K562 (cell line): ENCODE results near the gene PLEKHA5. TPM values are rescaled to one million over a fixed set of nuclear protein-coding genes. Genes with fewer than 3 reads are reported as not detected.

ENCODE experiments used
- ATAC-seq: fragments of 200-7000 bp; cut with Tn5 transposase; 3 replicates; pipeline ENCODE4 v1.9.1; 2020; ENCODE audit warnings: moderate library complexity
- BruUV-seq: library from RNA; stranded (reverse); fragments of 400-500 nt; replicated peaks from 2 replicates; lab custom pipeline; 2021; lab: Mats Ljungman, UMichigan
- CTCF ChIA-PET: fragments of 300-600 bp; formaldehyde crosslinking; extraction: SDS; loops from one replicate; lab custom pipeline; 2021; ENCODE audit warnings: low intra/inter-chr PET ratio; lab: Yijun Ruan, JAX
- POLR2A ChIA-PET: fragments of 300-600, 350-650 bp; sonication (Branson Sonifier 250); formaldehyde crosslinking; extraction: SDS; loops from one replicate; lab custom pipeline; 2021; ENCODE audit warnings: antibody characterized with exemption, inconsistent platforms; lab: Yijun Ruan, JAX
- DNase-seq, 4 experiments: peaks; one replicate each; pipeline versions ENCODE4 v3.0.0 to v3.0.0-alpha.2; 2011 to 2018; ENCODE audit warnings: low spot score in 3 of 4, mixed read lengths in 3 of 4; ENCODE audit errors: extremely low read depth in 1 of 4
- FAIRE-seq: peaks from 2 replicates; lab custom pipeline; 2011; peaks lifted over from hg19 to GRCh38; lab: Jason Lieb, UNC
- H2AFZ ChIP-seq: 2 replicates; pipeline ENCODE4 v1.6.0; 2011; ENCODE audit warnings: low read depth, low read length, control low read depth, inconsistent platforms
- H3K27ac ChIP-seq: fragments of 200-600 bp; 3 replicates; pipeline ENCODE4 v1.8.0; 2011; ENCODE audit warnings: low read depth, mild to moderate bottlenecking, control low read depth, inconsistent platforms, low read length, moderate library complexity, mixed read lengths; ENCODE audit errors: extremely low read depth
- H3K27me3 ChIP-seq, 2 experiments: fragments of 300-600 bp in 1 of 2; 2 replicates in 1 of 2; 3 replicates in 1 of 2; pipeline versions ENCODE4 v1.6.0 to v1.8.0; 2011; ENCODE audit warnings: inconsistent platforms in 2 of 2, low read length in 2 of 2, mild to moderate bottlenecking in 1 of 2, mixed read lengths in 1 of 2, moderate library complexity in 1 of 2; ENCODE audit not compliant: control insufficient read depth in 2 of 2, insufficient read depth in 2 of 2
- H3K36me3 ChIP-seq: fragments of 300-600 bp; 3 replicates; pipeline ENCODE4 v1.8.0; 2011; ENCODE audit warnings: mild to moderate bottlenecking, low read length, inconsistent platforms; ENCODE audit not compliant: control insufficient read depth, insufficient read depth
- H3K4me1 ChIP-seq, 2 experiments: fragments of 200-600 bp in 1 of 2; replicated peaks in 1 of 2; 2 replicates in 1 of 2; 3 replicates in 1 of 2; pipeline versions ENCODE4 v1.5.1 to v1.8.0; 2011; ENCODE audit warnings: inconsistent platforms in 2 of 2, low read length in 2 of 2, mild to moderate bottlenecking in 1 of 2, mixed read lengths in 1 of 2, moderate library complexity in 1 of 2; ENCODE audit not compliant: control insufficient read depth in 2 of 2, insufficient read depth in 2 of 2
- H3K4me2 ChIP-seq: 2 replicates; pipeline ENCODE4 v1.6.1; 2011; ENCODE audit warnings: low read length, control low read depth, inconsistent platforms, mixed read lengths; ENCODE audit not compliant: insufficient read depth
- H3K4me3 ChIP-seq: fragments of 200-600 bp; sonication (generic), shearing (Covaris generic); 2 replicates; pipeline ENCODE4 v1.5.1; 2016; ENCODE audit warnings: control low read depth, inconsistent platforms
- H3K79me2 ChIP-seq: fragments of 200-600 bp; 3 replicates; pipeline ENCODE4 v1.8.0; 2011; ENCODE audit warnings: low read length, inconsistent platforms; ENCODE audit not compliant: control insufficient read depth, insufficient read depth
- H3K9ac ChIP-seq, 2 experiments: 2 replicates each; pipeline versions ENCODE4 v1.6.0 to v1.6.1; 2011; ENCODE audit warnings: low read depth in 2 of 2, low read length in 2 of 2, control low read depth in 1 of 2, inconsistent platforms in 1 of 2, mild to moderate bottlenecking in 1 of 2, mixed read lengths in 1 of 2; ENCODE audit not compliant: insufficient read depth in 1 of 2
- H3K9me1 ChIP-seq: one replicate; pipeline ENCODE4 v1.6.0; 2011; ENCODE audit warnings: inconsistent platforms, mild to moderate bottlenecking, low read length, moderate library complexity; ENCODE audit not compliant: control insufficient read depth, insufficient read depth
- H3K9me3 ChIP-seq: replicated peaks from 2 replicates; pipeline ENCODE4 v1.5.1; 2011; ENCODE audit warnings: low read depth, low read length, inconsistent platforms; ENCODE audit not compliant: control insufficient read depth, insufficient read depth
- H4K20me1 ChIP-seq: replicated peaks from 2 replicates; pipeline ENCODE4 v1.6.1; 2011; ENCODE audit warnings: low read length, inconsistent platforms, mixed read lengths; ENCODE audit not compliant: control insufficient read depth, insufficient read depth
- ARHGAP35 ChIP-seq: fragments of 450-650 bp; IDR thresholded peaks from 2 replicates; pipeline ENCODE4 v1.6.1; 2018; ENCODE audit not compliant: partially characterized antibody
- BRD4 ChIP-seq: fragments of 200-600 bp; sonication (generic); IDR thresholded peaks from 2 replicates; pipeline ENCODE4 v1.6.1; 2017; ENCODE audit warnings: inconsistent platforms
- HNRNPK ChIP-seq: fragments of 200-400 bp; formaldehyde crosslinking; IDR thresholded peaks from one replicate; pipeline ENCODE4 v1.6.1; 2018; ENCODE audit warnings: mild to moderate bottlenecking, low read depth, low read length; ENCODE audit not compliant: poor library complexity, severe bottlenecking
- KAT8 ChIP-seq: fragments of 450-650 bp; IDR thresholded peaks from 2 replicates; pipeline ENCODE4 v1.6.1; 2016; ENCODE audit warnings: low read depth, mild to moderate bottlenecking
- RBBP5 ChIP-seq: fragments of 200-600 bp; sonication (generic); IDR thresholded peaks from 2 replicates; pipeline ENCODE4 v1.6.1; 2012; ENCODE audit warnings: borderline replicate concordance, mild to moderate bottlenecking, low read length, control low read depth, inconsistent platforms; ENCODE audit not compliant: insufficient read depth, poor library complexity, severe bottlenecking
- RBM14 ChIP-seq: fragments of 200-400 bp; formaldehyde crosslinking; IDR thresholded peaks from 2 replicates; pipeline ENCODE4 v1.6.1; 2018; ENCODE audit warnings: low read depth, mild to moderate bottlenecking, low read length, moderate library complexity, borderline replicate concordance; ENCODE audit not compliant: insufficient read depth
- TBP ChIP-seq: optimal IDR thresholded peaks from 2 replicates; pipeline ENCODE3; 2011; ENCODE audit warnings: low read depth, low read length, improper control_type of control experiment
- ZNF146 ChIP-seq: IDR thresholded peaks from one replicate; pipeline ENCODE4 v1.6.1; 2018; ENCODE audit warnings: missing compliant biosample characterization; ENCODE audit not compliant: unreplicated experiment
- ZNF830 ChIP-seq: fragments of 250-450 bp; sonication (Bioruptor Pico); IDR thresholded peaks from 2 replicates; pipeline ENCODE4 v1.5.0; 2021; ENCODE audit warnings: mild to moderate bottlenecking
- WGBS: fragments of 100-300 bp; shearing (Covaris generic); methylation state at CpG from one replicate; pipeline ENCODE4 v1.1.6; 2016; ENCODE audit warnings: low coverage, mixed read lengths; ENCODE audit not compliant: insufficient coverage; ENCODE audit errors: missing lambda C conversion rate; 5-methylcytosine and 5-hydroxymethylcytosine counted together
- in situ Hi-C: fragments of 300-500 bp; cut with MboI; formaldehyde crosslinking; loops from 4 replicates; pipeline ENCODE4 v1.15.0; 2018; ENCODE audit warnings: inconsistent platforms, mixed read lengths
- intact Hi-C: fragments of 100-400 bp; cut with micrococcal nuclease; formaldehyde crosslinking; loops from 2 replicates; pipeline ENCODE4 v1.14.2; 2022
- polyA plus RNA-seq, 8 experiments: library from polyadenylated mRNA; depleted of rRNA in 4 of 8; stranded (reverse) in 5 of 8; unstranded in 3 of 8; fragments of >200 nt; fragmentation: Nextera tagmentation in 2 of 8; fragmentation: Illumina TruSeq in 1 of 8; extraction: Ambion mirVana in 2 of 8; extraction: Trizol in 1 of 8; gene quantifications; 2 replicates each; pipeline versions ENCODE4 v1.2.1 to v1.2.3, GENCODE V29; 2011 to 2014; ENCODE audit warnings: inconsistent platforms in 1 of 8, missing spikeins in 1 of 8
- total RNA-seq, 7 experiments: library from RNA; depleted of rRNA in 6 of 7; stranded (reverse); fragments of >200 nt in 6 of 7; fragmentation: Illumina TruSeq in 2 of 7; extraction: Trizol in 2 of 7; gene quantifications; 2 replicates each; pipeline versions ENCODE4 v1.2.1 to v1.2.3, GENCODE V29; 2011 to 2021; ENCODE audit warnings: low replicate concordance in 1 of 7
- TF ChIP-seq, protein P1 (sequence below): fragments of 250-450 bp; sonication (Bioruptor Pico); IDR thresholded peaks from 2 replicates; pipeline ENCODE4 v1.8.0; 2022; ENCODE audit warnings: moderate library complexity, mild to moderate bottlenecking, inconsistent platforms
- TF ChIP-seq, protein P2 (sequence below): fragments of 250-450 bp; sonication (Bioruptor Pico); IDR thresholded peaks from 2 replicates; pipeline ENCODE4 v1.5.0; 2021; ENCODE audit warnings: mild to moderate bottlenecking, moderate library complexity
- TF ChIP-seq, protein P3 (sequence below): fragments of 250-450 bp; sonication (Bioruptor Pico); IDR thresholded peaks from 2 replicates; pipeline ENCODE4 v1.4.0; 2020

PLEKHA5 gene
- total and polyA plus RNA-seq, 9 of the 15 experiments (the other 6 are each of a cell fraction or from before 2014, with no cell fraction given), result 7.2 to 26.2 (median 17.4) TPM

DNA sequence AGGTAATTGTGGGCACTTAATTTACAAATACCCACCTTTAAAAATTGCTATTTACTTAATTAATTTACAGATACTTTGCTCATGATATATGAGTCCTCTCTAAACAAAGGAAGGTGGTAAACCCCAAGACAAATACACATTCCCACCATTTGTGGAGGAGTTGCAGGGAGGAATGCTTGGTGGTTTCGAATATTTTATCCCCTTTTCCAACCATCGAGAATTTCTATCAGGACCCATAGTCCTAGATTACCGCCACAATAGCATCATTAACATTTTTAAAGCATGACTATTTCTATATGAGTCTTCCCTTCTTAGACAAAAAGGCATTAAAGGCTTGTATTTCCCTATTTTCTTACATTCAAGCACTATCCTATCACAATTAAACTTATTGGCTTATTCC lies 34.2 kb upstream of the PLEKHA5 start:
- POLR2A ChIA-PET, result no interaction called here
- no peak overlapping the region for H2AFZ ChIP-seq
- CTCF ChIA-PET, result interaction anchor here (0.7 kb wide), 1 partner anchor 7 kb away, joined by 4 read pairs; no protein-coding TSS in a partner anchor
- no peaks in the 10 kb centered on the region for H3K79me2 ChIP-seq
- H3K27ac ChIP-seq, result no peak overlapping the region
- H3K4me1 ChIP-seq, result no peaks in the 10 kb centered on the region
- no peak overlapping the region for H3K4me2 ChIP-seq
- H3K9ac ChIP-seq, result no peak overlapping the region
- H3K4me3 ChIP-seq, result no peak overlapping the region
- H3K27me3 ChIP-seq, result no peaks in the 10 kb centered on the region
- BruUV-seq, result no TSS peak
- no peaks in the 10 kb centered on the region for H3K36me3 ChIP-seq
- no peaks in the 10 kb centered on the region for H3K9me1 ChIP-seq
- intact Hi-C loops (no loop called here), in situ Hi-C loops (no loop called here)
- DNase-seq (no peak), FAIRE-seq (no peak), ATAC-seq (no peak)
- H3K9me3 ChIP-seq, result no peaks in the 10 kb centered on the region
- 25% methylated on average over 3 of the region's 3 CpGs for WGBS
- H4K20me1 ChIP-seq, result no peaks in the 10 kb centered on the region
- TF ChIP-seq TBP (no peak), ZNF830 (no peak), HNRNPK (no peak), RBM14 (no peak), BRD4 (no peak), ZNF146 (CRISPR knock-in tag) (no peak), ARHGAP35 (no peak), RBBP5 (no peak), KAT8 (no peak)
- TF ChIP-seq, protein P1, sequence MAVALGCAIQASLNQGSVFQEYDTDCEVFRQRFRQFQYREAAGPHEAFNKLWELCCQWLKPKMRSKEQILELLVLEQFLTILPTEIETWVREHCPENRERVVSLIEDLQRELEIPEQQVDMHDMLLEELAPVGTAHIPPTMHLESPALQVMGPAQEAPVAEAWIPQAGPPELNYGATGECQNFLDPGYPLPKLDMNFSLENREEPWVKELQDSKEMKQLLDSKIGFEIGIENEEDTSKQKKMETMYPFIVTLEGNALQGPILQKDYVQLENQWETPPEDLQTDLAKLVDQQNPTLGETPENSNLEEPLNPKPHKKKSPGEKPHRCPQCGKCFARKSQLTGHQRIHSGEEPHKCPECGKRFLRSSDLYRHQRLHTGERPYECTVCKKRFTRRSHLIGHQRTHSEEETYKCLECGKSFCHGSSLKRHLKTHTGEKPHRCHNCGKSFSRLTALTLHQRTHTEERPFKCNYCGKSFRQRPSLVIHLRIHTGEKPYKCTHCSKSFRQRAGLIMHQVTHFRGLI (CRISPR knock-in tag), result no peak
- TF ChIP-seq, protein P2, sequence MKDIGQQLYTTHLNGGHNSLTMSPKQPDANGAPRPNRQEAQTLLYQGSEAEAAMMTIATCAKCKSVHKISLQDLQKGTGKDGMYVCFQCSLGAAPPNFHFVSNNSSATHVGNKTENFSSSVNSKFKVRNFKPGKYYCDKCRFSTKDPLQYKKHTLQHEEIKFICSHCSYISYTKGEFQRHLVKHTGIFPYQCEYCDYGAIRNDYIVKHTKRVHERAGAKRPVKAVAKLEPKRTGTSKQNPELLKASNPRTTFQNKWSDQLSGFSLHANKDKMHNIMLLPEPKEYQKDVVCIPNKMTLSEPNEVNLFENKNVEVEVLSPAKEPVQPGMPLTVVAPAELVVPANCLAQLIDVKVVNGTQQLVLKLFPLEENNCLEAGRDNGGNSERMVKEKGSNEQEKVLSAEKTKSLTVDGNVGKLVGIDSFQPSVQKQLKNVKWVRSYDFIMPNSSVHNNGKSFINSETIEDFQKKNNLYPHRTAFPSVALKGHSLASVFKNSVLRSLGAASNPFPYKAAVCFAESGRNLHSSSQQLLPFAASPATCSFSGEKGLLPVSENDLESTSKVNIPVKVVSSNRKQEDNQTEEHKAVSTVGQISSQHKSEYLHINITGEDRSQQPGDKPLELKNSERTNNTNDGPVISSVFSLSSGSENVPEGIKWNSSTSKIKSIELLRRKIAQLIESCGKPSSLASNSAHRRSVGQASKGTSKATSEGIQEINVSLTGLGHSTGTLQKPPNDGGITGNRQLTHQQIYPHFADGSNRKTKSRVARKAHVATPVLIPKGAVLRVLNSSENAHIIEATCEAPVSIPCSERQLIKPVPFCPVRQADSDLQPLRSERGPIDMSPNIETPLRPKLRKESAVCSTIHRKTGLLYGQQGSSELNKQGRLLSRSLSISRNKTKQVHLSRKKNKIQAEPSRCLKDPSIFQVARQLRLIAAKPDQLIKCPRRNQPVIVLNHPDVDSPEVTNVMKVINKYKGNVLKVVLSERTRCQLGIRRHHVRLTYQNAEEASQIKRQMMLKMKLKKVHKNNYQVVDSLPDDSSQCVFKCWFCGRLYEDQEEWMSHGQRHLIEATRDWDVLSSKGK (CRISPR knock-in tag), result no peak
- TF ChIP-seq, protein P3, sequence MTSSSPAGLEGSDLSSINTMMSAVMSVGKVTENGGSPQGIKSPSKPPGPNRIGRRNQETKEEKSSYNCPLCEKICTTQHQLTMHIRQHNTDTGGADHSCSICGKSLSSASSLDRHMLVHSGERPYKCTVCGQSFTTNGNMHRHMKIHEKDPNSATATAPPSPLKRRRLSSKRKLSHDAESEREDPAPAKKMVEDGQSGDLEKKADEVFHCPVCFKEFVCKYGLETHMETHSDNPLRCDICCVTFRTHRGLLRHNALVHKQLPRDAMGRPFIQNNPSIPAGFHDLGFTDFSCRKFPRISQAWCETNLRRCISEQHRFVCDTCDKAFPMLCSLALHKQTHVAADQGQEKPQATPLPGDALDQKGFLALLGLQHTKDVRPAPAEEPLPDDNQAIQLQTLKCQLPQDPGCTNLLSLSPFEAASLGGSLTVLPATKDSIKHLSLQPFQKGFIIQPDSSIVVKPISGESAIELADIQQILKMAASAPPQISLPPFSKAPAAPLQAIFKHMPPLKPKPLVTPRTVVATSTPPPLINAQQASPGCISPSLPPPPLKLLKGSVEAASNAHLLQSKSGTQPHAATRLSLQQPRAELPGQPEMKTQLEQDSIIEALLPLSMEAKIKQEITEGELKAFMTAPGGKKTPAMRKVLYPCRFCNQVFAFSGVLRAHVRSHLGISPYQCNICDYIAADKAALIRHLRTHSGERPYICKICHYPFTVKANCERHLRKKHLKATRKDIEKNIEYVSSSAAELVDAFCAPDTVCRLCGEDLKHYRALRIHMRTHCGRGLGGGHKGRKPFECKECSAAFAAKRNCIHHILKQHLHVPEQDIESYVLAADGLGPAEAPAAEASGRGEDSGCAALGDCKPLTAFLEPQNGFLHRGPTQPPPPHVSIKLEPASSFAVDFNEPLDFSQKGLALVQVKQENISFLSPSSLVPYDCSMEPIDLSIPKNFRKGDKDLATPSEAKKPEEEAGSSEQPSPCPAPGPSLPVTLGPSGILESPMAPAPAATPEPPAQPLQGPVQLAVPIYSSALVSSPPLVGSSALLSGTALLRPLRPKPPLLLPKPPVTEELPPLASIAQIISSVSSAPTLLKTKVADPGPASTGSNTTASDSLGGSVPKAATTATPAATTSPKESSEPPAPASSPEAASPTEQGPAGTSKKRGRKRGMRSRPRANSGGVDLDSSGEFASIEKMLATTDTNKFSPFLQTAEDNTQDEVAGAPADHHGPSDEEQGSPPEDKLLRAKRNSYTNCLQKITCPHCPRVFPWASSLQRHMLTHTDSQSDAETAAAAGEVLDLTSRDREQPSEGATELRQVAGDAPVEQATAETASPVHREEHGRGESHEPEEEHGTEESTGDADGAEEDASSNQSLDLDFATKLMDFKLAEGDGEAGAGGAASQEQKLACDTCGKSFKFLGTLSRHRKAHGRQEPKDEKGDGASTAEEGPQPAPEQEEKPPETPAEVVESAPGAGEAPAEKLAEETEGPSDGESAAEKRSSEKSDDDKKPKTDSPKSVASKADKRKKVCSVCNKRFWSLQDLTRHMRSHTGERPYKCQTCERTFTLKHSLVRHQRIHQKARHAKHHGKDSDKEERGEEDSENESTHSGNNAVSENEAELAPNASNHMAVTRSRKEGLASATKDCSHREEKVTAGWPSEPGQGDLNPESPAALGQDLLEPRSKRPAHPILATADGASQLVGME (CRISPR knock-in tag), result no peak
